ENCODE data around the gene SLC25A15.

The SLC25A15 gene

GRCh38 chr13:40770934-40771618, 18.3 kb upstream of the SLC25A15 start, which contains the start of gene MRPS31 (continued):
- TF ChIP-seq REPIN1 (tag by site-specific recombination; IDR thresholded peaks at IDR 0.05; ENCODE audit: low read depth) (peak; percentile 96), SP7 (tag by site-specific recombination; IDR thresholded peaks at IDR 0.05) (peak; percentile 96), GLI4 (tag by site-specific recombination; IDR thresholded peaks at IDR 0.05) (peak; percentile 100), ZNF510 (tag by site-specific recombination; IDR thresholded peaks at IDR 0.05; ENCODE audit: insufficient replicate concordance) (no peak), ZNF768 (tag by site-specific recombination; IDR thresholded peaks at IDR 0.05) (no peak), ZNF350 (tag by site-specific recombination; IDR thresholded peaks at IDR 0.05) (no peak), ZNF704 (tag by site-specific recombination; IDR thresholded peaks at IDR 0.05) (no peak), ZNF776 (tag by site-specific recombination; IDR thresholded peaks at IDR 0.05; ENCODE audit: borderline replicate concordance) (no peak), ZNF274 (IDR thresholded peaks at IDR 0.05; ENCODE audit: low read length) (no peak), ZNF274 (tag by site-specific recombination; IDR thresholded peaks at IDR 0.05; ENCODE audit: borderline replicate concordance) (no peak), ZNF202 (tag by site-specific recombination; IDR thresholded peaks at IDR 0.05; ENCODE audit: borderline replicate concordance) (no peak), ZNF48 (tag by site-specific recombination; IDR thresholded peaks at IDR 0.05) (no peak), ZNF670 (tag by site-specific recombination; IDR thresholded peaks at IDR 0.05; ENCODE audit: low read depth) (no peak), ZNF561 (tag by site-specific recombination; IDR thresholded peaks at IDR 0.05; ENCODE audit: borderline replicate concordance) (peak; percentile 99), OSR2 (tag by site-specific recombination; IDR thresholded peaks at IDR 0.05) (peak; percentile 43; the same call in 1 of the 2 replicates), ZNF112 (tag by site-specific recombination; IDR thresholded peaks at IDR 0.05) (no peak), YY1 (tag by site-specific recombination; IDR thresholded peaks at IDR 0.05) (peak; percentile 92), ZNF677 (tag by site-specific recombination; IDR thresholded peaks at IDR 0.05) (peak; percentile 69), ZNF354C (tag by site-specific recombination; IDR thresholded peaks at IDR 0.05; ENCODE audit: borderline replicate concordance, low read depth) (no peak), ZSCAN16 (tag by site-specific recombination; IDR thresholded peaks at IDR 0.05) (no peak), ZNF654 (tag by site-specific recombination; IDR thresholded peaks at IDR 0.05; ENCODE audit: low read depth) (peak; percentile 9; the same call in 1 of the 2 replicates), ZIC2 (tag by site-specific recombination; IDR thresholded peaks at IDR 0.05) (peak; percentile 62), ZNF830 (tag by site-specific recombination; IDR thresholded peaks at IDR 0.05; ENCODE audit: low read depth) (no peak)
- TF ChIP-seq, protein P1, sequence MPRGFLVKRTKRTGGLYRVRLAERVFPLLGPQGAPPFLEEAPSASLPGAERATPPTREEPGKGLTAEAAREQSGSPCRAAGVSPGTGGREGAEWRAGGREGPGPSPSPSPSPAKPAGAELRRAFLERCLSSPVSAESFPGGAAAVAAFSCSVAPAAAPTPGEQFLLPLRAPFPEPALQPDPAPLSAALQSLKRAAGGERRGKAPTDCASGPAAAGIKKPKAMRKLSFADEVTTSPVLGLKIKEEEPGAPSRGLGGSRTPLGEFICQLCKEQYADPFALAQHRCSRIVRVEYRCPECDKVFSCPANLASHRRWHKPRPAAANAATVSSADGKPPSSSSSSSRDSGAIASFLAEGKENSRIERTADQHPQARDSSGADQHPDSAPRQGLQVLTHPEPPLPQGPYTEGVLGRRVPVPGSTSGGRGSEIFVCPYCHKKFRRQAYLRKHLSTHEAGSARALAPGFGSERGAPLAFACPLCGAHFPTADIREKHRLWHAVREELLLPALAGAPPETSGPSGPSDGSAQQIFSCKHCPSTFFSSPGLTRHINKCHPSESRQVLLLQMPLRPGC (tag by site-specific recombination; IDR thresholded peaks at IDR 0.05), result peak; percentile 93
- TF ChIP-seq, protein P2, sequence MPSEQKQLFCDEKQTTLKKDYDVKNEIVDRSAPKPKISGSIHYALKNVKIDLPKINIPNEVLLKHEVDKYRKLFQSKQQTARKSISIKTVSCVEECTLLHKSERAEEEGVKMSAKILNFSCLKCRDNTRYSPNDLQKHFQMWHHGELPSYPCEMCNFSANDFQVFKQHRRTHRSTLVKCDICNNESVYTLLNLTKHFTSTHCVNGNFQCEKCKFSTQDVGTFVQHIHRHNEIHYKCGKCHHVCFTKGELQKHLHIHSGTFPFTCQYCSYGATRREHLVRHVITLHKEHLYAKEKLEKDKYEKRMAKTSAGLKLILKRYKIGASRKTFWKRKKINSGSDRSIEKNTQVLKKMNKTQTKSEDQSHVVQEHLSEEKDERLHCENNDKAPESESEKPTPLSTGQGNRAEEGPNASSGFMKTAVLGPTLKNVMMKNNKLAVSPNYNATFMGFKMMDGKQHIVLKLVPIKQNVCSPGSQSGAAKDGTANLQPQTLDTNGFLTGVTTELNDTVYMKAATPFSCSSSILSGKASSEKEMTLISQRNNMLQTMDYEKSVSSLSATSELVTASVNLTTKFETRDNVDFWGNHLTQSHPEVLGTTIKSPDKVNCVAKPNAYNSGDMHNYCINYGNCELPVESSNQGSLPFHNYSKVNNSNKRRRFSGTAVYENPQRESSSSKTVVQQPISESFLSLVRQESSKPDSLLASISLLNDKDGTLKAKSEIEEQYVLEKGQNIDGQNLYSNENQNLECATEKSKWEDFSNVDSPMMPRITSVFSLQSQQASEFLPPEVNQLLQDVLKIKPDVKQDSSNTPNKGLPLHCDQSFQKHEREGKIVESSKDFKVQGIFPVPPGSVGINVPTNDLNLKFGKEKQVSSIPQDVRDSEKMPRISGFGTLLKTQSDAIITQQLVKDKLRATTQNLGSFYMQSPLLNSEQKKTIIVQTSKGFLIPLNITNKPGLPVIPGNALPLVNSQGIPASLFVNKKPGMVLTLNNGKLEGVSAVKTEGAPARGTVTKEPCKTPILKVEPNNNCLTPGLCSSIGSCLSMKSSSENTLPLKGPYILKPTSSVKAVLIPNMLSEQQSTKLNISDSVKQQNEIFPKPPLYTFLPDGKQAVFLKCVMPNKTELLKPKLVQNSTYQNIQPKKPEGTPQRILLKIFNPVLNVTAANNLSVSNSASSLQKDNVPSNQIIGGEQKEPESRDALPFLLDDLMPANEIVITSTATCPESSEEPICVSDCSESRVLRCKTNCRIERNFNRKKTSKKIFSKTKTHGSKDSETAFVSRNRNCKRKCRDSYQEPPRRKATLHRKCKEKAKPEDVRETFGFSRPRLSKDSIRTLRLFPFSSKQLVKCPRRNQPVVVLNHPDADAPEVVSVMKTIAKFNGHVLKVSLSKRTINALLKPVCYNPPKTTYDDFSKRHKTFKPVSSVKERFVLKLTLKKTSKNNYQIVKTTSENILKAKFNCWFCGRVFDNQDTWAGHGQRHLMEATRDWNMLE (tag by site-specific recombination; conservative IDR thresholded peaks at IDR 0.05; ENCODE audit: low read depth), result peak; percentile 81
- TF ChIP-seq, protein P3, sequence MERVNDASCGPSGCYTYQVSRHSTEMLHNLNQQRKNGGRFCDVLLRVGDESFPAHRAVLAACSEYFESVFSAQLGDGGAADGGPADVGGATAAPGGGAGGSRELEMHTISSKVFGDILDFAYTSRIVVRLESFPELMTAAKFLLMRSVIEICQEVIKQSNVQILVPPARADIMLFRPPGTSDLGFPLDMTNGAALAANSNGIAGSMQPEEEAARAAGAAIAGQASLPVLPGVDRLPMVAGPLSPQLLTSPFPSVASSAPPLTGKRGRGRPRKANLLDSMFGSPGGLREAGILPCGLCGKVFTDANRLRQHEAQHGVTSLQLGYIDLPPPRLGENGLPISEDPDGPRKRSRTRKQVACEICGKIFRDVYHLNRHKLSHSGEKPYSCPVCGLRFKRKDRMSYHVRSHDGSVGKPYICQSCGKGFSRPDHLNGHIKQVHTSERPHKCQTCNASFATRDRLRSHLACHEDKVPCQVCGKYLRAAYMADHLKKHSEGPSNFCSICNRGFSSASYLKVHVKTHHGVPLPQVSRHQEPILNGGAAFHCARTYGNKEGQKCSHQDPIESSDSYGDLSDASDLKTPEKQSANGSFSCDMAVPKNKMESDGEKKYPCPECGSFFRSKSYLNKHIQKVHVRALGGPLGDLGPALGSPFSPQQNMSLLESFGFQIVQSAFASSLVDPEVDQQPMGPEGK (tag by site-specific recombination; IDR thresholded peaks at IDR 0.05), result peak; percentile 86
- TF ChIP-seq, protein P4, sequence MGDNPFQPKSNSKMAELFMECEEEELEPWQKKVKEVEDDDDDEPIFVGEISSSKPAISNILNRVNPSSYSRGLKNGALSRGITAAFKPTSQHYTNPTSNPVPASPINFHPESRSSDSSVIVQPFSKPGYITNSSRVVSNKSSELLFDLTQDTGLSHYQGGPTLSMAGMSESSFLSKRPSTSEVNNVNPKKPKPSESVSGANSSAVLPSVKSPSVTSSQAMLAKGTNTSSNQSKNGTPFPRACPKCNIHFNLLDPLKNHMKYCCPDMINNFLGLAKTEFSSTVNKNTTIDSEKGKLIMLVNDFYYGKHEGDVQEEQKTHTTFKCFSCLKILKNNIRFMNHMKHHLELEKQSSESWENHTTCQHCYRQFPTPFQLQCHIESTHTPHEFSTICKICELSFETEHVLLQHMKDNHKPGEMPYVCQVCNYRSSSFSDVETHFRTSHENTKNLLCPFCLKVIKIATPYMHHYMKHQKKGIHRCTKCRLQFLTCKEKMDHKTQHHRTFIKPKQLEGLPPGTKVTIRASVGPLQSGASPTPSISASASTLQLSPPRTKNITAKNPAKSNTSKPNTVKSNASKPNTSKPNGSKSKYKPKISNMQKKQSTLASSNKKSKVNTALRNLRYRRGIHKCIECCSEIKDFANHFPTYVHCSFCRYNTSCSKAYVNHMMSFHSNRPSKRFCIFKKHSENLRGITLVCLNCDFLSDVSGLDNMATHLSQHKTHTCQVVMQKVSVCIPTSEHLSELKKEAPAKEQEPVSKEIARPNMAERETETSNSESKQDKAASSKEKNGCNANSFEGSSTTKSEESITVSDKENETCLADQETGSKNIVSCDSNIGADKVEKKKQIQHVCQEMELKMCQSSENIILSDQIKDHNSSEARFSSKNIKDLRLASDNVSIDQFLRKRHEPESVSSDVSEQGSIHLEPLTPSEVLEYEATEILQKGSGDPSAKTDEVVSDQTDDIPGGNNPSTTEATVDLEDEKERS (tag by site-specific recombination; IDR thresholded peaks at IDR 0.05), result peak; percentile 71
